ENCODE results near the gene NKAIN2. TPM values are rescaled to one million over a fixed set of nuclear protein-coding genes. Genes with fewer than 3 reads are reported as not detected.
"Not testable (repeated sequence)": the region's sequence is repeated elsewhere in the genome, so short reads cannot be mapped to it uniquely, and the experiment has no call there.

Gene NKAIN2
- total RNA-seq, 6 experiments from 2014 or later, result not detected

GRCh38 chr6:124714728-124715127 lies 911.1 kb downstream of the NKAIN2 start:
- Mint-ChIP-seq H3K4me3 (no peak overlapping the region), H3K27me3 (ENCODE audit: insufficient read depth) (no peaks in the 10 kb centered on the region), H3K36me3 (ENCODE audit: low read depth) (no peaks in the 10 kb centered on the region), H3K4me1 (ENCODE audit: low read depth) (no peaks in the 10 kb centered on the region), H3K9me3 (peaks cover 26% of the 10 kb centered on the region), H3K27ac (no peak overlapping the region)
- DNase-seq, result no peak
- TF ChIP-seq, protein P1, sequence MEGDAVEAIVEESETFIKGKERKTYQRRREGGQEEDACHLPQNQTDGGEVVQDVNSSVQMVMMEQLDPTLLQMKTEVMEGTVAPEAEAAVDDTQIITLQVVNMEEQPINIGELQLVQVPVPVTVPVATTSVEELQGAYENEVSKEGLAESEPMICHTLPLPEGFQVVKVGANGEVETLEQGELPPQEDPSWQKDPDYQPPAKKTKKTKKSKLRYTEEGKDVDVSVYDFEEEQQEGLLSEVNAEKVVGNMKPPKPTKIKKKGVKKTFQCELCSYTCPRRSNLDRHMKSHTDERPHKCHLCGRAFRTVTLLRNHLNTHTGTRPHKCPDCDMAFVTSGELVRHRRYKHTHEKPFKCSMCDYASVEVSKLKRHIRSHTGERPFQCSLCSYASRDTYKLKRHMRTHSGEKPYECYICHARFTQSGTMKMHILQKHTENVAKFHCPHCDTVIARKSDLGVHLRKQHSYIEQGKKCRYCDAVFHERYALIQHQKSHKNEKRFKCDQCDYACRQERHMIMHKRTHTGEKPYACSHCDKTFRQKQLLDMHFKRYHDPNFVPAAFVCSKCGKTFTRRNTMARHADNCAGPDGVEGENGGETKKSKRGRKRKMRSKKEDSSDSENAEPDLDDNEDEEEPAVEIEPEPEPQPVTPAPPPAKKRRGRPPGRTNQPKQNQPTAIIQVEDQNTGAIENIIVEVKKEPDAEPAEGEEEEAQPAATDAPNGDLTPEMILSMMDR (IDR thresholded peaks at IDR 0.05), result no peak

DNA sequence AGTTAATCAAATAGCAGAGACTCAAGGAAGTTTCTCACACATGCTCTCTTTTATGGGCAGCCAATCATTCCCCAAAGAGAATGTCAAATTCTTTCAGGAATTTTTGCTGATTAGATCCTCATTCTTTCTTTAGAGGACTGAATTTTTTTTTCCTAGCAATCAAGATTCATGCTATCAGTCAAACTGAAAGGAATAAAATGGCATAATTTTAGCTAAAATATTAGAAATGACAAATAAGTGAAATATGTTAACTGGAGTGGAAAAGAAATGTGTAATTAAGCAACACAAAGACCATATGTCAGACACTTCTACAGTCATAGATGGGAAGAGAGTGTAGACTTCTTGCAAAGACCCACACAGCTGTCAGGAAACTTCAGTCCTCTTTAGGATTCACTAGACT lies 916.2 kb downstream of the NKAIN2 start:
- Mint-ChIP-seq H3K27ac (no peak overlapping the region), H3K36me3 (ENCODE audit: low read depth) (no peaks in the 10 kb centered on the region; the same call in 1 of the 2 replicates), H3K27me3 (ENCODE audit: insufficient read depth) (no peaks in the 10 kb centered on the region), H3K4me3 (no peak overlapping the region), H3K4me1 (ENCODE audit: low read depth) (no peaks in the 10 kb centered on the region), H3K9me3 (peaks cover 33% of the 10 kb centered on the region)
- TF ChIP-seq, protein P1 (IDR thresholded peaks at IDR 0.05), result no peak
- DNase-seq, result no peak

- Mint-ChIP-seq H3K4me3 (no peak overlapping the region), H3K27me3 (ENCODE audit: insufficient read depth) (no peaks in the 10 kb centered on the region), H3K36me3 (ENCODE audit: low read depth) (no peaks in the 10 kb centered on the region; the same call in 1 of the 2 replicates), H3K4me1 (ENCODE audit: low read depth) (no peaks in the 10 kb centered on the region), H3K9me3 (peaks cover 28% of the 10 kb centered on the region), H3K27ac (no peak overlapping the region)
- DNase-seq, result no peak
- TF ChIP-seq, protein P1 (IDR thresholded peaks at IDR 0.05), result no peak
Observed at GRCh38 chr6:124721331-124721730, 917.7 kb downstream of the NKAIN2 start.

DNA sequence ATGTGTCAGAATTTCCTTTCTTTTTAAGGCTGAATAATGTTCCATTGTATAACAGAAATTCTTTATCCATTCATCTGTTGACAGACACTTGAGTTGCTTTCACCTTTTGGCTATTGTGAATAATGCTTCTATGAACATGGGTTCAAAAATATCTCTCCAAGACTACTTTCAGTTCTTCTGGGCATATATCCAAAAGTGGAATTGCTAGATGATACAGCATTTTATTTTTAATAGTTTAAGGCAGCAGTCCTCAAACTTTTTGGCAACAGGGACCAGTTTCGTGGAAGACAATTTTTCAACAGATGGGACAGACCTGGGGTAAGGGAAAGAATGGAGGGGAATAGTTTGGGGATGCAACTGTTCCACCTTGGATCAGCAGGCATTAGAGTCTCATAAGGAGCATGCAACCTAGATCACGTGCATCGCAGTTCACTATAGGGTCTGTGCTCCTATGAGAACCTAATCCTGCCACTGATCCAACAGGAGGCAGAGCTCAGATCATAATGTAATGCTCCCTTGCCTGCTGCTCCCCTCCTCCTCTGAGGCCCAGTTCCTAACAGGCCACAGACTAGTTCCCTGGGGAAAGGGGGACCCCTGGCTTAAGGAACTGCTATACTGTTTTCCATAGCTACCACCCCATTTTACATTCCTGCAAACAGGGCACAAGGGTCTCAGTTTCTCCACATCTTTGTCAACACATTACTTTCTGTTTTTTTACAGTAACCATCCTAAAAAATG lies 918.6 kb downstream of the NKAIN2 start:
- H3K9me3 Mint-ChIP-seq, result peaks cover 28% of the 10 kb centered on the region
- H3K27ac Mint-ChIP-seq, result no peak overlapping the region
- H3K4me1 Mint-ChIP-seq (ENCODE audit: low read depth), result no peaks in the 10 kb centered on the region
- H3K27me3 Mint-ChIP-seq (ENCODE audit: insufficient read depth), result no peaks in the 10 kb centered on the region
- no peaks in the 10 kb centered on the region; the same call in 1 of the 2 replicates for H3K36me3 Mint-ChIP-seq (ENCODE audit: low read depth)
- no peak overlapping the region for H3K4me3 Mint-ChIP-seq
- TF ChIP-seq, protein P1 (IDR thresholded peaks at IDR 0.05), result no peak
- DNase-seq, result no peak

DNA sequence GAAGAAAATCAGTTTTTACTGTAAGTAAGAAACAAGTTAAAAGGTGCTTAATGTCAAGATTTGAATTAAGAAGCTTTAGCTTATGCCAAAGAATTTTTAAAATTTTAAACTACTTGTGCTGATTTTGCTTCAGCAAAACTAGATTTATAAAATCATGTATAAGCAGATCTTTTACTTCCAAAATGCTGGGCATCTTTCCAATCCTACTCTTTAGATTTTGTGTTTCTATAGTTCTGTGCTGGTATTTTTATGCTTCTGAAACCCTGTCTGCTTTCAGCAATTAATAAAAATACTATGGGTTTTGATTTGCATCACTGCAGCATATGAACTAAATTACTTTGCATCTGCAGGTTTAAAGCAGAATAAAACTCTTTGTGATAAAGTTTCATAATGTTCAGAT lies 920.0 kb downstream of the NKAIN2 start:
- peaks cover 19% of the 10 kb centered on the region for H3K9me3 Mint-ChIP-seq
- H3K36me3 Mint-ChIP-seq (ENCODE audit: low read depth), result no peaks in the 10 kb centered on the region; the same call in 1 of the 2 replicates

GRCh38 chr6:124737804-124738203 lies 934.1 kb downstream of the NKAIN2 start:
- H3K4me1 Mint-ChIP-seq (ENCODE audit: low read depth); DNase-seq: not testable (repeated sequence)

More for the DNA sequence above, 920.0 kb downstream of the NKAIN2 start:
- Mint-ChIP-seq H3K4me3 (no peak overlapping the region), H3K4me1 (ENCODE audit: low read depth) (no peaks in the 10 kb centered on the region), H3K27ac (no peak overlapping the region), H3K27me3 (ENCODE audit: insufficient read depth) (no peaks in the 10 kb centered on the region)
- TF ChIP-seq, protein P1 (IDR thresholded peaks at IDR 0.05), result no peak
- no peak for DNase-seq

More at GRCh38 chr6:124737804-124738203, 934.1 kb downstream of the NKAIN2 start:
- not testable (repeated sequence) for H3K27ac Mint-ChIP-seq; H3K27me3 Mint-ChIP-seq (ENCODE audit: insufficient read depth); H3K4me3 Mint-ChIP-seq; H3K36me3 Mint-ChIP-seq (ENCODE audit: low read depth)
- H3K9me3 Mint-ChIP-seq, result peaks cover 40% of the 10 kb centered on the region
